GM19193 (cell line): ENCODE measurements around the gene ZNF831.

Source experiments
- POLR2A ChIP-seq: IDR thresholded peaks from 4 replicates; pipeline ENCODE4 v1.6.1; 2011; ENCODE audit not compliant: insufficient read depth, insufficient read length; ENCODE audit errors: extremely low read depth

The ZNF831 gene

DNA sequence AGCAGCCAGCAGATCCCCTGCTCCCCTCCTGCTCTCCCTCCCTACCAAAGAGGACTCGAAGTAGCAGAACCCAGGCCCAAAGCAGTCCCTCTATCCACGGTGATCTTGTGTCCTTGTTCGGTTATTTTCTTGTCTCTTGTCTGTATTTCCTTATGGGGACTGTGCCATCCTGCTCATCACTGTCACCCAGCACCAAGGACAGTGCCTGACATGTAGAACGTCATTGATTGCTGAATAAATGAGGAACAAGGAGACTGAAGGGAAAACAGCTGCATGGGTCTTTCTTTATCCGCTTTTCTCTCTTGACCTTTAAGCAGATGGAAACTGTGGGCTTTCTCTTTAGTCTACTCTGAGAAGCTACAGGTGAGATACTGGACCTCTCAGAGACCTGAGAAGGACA is 29.4 kb upstream of the ZNF831 start:
- TF ChIP-seq POLR2A, result no peak

DNA sequence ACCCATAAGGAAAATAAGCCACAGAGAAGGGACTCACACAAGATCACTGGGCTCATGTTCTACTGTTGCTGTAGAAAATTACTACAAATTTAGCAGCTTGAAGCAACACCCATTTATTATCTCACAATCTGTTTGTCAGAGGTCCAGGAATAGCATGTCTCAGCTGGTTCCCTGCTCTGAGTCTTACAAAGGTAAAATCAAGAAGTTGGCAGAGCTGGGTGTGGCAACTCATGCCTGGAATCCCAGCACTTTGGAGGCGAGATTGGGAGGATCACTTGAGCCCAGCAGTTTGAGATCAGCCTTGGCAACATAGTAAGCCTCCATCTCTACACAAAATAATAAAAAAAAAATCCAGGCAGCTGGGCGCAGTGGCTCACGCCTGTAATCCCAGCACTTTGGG is 28.5 kb upstream of the ZNF831 start:
- TF ChIP-seq POLR2A, result no peak

DNA sequence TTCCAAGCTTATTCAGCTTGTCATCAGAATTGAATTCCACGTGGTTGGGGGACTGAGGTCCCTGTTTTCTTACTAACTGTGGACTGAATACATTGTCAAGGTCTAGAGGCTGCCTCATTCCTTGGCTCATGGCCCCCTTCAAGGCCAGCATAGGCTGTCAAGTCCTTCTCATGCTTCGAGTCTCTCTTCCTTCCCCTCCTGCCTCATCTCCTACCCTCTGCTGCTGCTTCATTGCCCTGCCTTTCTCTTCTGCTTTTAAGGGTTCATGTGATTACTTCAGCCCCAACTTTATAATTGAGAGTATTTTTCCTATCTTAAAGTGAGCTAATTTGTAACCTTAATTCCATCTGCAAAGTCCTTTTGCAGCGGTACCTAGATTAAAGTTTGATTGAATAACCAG is 27.6 kb upstream of the ZNF831 start:
- no peak for TF ChIP-seq POLR2A

DNA sequence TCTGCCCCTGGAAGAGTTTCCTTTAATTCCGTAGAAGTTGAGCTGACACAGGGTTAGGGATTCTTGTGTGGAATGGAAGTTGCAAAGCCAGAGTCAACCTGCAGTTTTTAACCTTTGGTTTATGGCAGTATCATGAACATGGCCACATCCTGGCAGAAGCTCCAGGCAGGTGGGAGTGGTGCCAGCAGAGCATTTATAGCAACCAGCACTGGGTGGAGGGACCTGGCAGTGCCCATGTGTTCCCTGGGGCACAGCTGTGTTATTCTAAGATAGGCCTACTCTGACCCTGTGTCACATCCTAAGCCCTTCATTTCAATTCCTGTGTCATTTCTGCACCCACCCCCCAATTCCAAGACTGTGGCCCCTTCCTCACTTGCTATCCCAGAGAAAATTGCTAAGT is 26.1 kb upstream of the ZNF831 start:
- no peak for TF ChIP-seq POLR2A

DNA sequence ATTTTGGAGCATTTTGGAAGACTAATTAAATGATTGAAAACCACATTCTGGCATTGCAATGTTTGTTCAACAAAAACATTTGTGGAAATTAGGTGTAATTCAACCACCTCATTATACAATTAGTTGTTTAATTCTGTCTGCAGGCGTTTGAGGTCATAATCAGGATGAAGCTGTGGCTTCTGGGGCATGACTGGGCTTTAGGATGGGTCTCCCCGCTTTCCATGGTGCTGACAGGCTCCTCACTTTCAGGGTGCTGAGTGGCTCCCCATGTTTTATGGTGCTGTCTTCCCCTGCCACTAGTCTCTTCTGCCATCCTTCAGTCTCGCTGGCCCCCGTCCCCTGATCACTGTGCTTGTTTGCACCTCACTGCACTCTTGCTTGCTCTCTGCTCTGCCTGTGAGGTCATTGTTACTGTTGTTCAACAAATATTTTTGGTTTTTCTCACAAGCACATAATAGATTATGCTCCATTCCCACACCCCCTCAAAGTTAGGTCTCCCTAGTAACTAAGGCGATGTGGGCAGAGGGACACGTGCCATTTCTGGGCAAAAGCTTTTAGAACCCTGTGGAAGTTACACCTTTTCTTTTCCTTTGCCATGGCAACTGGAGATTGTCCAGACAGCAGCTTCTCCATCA is 25.4 kb upstream of the ZNF831 start:
- TF ChIP-seq POLR2A, result no peak

DNA sequence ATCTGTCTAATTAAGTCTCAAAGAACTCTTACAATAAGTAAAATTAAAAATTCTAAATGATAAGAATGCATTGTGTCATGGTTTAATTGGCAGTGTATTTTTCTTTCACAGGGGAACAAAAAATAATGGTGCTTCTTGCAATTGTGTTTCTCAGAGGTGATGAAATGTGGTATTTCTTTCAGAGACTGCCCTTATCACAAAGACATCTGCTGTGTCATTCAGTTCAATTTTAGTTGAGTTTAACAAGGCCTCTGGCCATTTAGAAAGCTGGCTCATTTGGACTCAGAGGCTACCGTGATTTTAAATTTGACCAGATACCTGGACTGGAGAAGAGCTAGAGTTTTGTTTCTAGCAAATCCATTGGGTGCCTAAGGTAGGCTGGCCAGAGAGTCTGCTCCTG is 23.6 kb upstream of the ZNF831 start:
- no peak for TF ChIP-seq POLR2A

DNA sequence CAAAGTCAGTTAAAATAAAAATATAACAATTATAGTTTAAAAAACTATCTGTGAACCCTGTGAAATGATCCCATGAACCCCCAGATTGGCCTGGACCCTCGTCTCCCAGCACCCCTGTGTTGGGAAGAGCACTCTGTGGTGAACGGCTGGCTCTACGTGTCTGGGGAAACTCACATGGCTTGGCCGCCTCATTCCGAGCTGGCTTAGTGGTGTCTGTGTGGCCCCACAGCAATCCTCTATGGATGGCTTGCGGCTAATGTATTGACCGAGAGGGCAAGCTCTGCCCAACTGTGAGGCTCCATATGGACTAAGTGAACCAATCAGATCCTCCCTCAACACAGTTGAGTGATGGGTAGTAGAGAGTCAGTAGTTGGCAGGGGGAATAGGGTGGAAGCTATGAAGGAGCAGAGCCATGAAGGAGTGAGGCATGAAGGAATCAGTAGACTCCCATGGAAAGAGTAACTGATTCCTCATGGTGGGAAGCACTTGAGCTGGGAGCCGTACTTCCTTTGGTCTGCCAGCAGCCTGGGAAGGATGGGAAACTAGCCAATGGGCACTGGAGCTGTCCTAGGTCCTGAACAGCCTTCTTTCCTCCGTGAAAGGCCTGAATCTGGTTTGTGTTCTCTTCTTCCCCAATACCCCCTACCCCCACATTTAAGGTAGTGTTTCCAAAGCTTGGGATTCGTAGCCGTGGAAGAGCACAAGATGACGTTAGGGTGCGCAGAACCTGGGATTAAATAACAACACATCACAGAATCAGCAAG is 21.6 kb upstream of the ZNF831 start:
- TF ChIP-seq POLR2A, result no peak

DNA sequence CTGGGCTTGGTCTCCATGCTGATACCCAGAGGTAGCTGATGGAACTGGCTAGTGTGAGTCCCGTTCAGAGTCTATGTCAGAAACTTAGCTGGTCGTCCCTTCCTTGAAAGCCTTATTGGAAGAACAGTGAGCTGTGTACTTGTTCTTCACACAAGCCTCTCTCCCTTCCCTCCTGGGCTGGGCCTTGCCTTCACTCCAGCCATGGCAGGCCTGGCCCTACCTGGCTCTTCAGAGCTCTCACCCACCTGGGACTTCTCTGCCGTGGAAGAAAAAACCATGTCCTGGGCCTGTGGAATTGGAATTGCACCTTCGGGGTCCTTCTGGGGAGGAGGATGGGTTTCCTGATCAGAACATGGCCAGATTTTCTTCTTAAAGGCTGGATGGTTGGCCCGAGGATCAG is 20.3 kb upstream of the ZNF831 start:
- TF ChIP-seq POLR2A, result no peak

DNA sequence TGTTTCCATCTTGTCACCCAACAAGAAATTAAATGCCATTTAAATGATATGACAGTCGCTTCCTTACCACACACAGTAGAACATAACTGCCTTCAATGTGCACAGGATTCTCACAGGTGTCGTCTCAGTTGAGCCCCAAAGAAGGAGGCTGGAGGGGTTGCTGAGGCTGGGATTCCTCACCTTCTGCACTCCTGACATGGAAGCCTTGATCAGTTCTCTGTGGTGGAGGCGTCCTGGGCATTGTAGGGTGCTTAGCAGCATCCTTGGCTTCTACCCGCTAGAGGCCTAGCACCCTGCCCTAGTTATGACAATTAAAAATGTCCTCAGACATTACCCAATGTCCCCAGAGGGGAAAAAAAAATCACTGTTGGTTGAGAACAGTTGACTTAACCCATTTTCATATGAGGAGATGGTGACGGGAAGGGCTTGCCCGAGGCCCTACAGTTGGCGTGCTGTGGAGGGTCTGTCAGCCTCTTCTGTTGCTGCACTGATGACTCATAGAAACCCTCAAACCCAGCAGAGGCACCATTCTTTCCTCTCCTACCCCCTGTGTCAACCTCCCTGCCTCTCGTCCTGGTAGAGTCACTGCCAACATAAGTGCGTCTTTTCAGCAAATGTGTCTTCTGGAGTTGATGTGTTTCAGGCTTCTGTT is 19.3 kb upstream of the ZNF831 start:
- TF ChIP-seq POLR2A, result no peak

DNA sequence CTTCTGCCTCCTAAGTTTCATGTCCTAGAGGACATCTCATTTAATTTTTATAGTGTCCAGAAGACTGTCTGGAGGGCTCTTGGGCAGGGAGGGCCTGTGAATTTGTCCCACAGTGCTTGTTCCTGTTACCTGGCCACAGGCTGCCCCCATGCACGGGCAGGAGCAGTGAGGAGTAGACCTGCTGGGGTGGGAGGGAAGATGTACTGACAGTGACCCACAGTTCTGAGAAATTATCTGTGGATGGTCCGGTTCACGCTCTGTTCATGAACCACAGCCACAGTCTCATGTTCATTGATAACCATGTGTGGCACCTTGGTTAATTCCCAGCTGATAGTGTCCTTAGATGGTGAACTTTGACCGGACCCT is 18.8 kb upstream of the ZNF831 start:
- no peak for TF ChIP-seq POLR2A

DNA sequence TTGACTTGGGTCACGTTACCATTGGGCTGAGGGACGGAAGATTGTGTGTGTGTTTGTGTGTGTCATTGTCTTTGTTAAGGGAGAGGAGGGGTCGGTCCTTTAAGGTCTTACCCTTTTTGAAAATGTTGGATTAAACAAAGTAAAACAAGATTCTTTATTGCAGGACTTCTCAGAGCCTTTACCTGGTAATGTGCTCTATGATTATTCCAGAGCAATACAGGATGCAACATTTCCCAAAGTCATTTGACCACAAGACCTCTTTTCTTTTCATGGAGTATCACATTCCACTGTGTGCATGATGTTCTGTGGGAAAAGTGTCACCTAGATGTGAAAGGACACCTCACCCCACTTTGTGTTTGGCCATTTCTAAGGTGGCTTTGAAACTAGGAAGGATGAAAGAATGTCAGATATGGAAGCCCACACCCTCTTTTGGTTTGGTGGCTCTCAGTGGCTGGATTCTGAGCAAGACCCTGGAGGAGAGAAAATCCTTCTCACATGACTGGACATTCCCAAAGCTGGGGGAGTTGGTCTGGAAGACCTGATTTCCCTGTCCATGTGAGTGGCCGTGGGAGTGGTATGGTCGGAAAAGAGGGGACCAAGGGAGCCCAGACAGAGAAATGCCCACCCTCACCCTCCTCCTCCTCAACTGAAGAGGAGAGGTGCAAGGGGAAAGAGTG is 18.2 kb upstream of the ZNF831 start:
- no peak for TF ChIP-seq POLR2A

DNA sequence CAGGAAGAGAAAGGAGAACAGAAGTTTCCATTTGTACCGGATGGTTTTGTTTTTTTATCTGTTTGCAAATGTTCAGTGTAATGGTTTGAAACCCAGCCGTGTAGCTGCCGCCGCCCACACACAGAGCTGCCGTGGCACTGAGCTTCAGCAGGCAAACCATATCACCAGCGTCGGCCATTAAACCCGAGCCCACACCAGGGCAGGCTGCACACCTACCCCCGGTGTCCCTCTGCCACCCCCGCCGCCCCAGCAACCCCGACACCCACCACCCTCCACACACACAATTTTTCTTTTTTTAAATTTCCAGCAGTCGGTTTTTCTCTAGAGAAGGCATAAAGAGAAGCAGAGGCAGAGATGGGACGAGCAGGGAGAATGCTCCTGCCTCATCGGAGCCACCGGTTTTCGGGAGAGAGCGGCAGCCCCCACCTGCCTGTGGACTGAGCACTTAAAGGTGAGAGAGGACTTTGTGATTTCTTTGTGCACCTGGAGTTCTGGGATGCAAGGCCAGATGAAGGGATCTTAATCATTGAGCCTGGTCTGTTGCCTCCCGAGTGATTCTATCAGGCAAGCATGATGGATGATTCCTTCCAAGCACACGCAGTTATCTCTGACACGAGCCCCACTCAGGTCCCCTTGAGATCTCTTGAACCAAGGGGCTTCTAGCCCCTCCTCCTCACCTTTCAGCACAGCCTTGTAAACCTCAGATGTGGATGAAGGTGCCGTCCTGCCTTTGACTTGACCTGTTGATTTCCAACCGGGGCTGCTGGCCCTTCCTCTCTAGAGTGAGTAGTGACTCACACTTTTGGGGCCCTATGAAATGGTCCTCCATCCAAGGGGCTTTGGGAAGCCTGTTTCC is 17.5 kb upstream of the ZNF831 start:
- no peak for TF ChIP-seq POLR2A

DNA sequence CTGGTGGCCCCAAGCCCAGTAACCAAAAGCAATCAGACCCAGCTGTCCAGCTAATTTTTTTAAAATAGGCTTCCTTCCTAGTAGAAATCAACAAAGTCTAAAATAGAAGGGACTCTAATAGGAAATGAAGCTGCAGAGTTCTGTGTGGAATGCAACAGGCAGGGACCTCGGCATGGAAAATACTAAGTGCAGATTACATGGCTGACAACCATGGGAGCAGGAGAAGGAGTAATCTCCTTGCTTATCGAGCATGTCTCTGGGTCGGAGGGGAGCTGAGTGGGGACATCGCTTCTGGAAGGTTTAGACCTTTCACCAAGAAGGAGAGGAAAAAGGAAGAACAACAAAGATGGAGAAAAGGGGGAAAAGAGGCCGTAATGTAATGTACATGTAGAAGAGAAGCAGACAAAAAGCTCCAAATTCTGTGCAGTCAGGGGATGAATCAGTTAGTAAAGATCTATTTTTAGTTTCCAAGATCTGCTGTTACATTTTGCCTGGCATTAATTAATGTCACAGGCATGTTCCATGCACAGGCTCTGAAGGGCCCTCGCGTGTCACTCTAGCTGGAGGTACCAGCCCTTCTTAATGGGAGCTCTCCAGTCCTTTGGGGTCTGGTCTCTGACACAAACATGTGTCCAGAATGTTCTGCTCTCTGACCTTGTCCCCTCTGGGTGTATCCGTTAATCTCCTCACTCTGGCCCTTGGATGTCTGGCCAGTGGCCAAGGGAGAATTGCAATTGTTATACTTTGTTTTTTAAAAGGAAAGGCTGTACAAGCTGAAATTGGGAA is 16.6 kb upstream of the ZNF831 start:
- TF ChIP-seq POLR2A, result no peak

DNA sequence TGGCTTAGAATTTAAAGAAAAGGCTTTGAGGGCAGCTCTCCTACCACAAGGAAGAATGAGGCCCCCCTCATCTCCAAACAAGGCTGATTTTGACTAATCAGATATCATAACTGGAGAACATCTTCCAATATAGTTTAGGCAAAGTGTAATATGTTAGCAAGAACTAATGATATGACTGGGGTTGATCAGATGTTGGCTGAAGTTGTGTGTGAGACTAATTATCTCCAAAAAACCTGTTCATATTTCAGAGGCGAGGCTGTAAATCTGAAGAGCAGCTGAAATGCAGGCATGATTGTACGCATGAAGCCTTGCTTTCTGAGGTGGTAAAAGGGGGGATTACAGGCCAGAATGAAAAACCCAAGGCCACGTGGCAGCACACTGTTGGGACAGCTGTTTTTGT is 16.0 kb upstream of the ZNF831 start:
- no peak for TF ChIP-seq POLR2A
